ENCODE data around the gene USP48.
"Not testable (repeated sequence)": the region's sequence is repeated elsewhere in the genome, so short reads cannot be mapped to it uniquely, and the experiment has no call there.

USP48 gene

GRCh38 chr1:21634806-21635535 is 148.0 kb downstream of the USP48 start:
- DNase-seq (ENCODE audit: low read depth), result no peak

GRCh38 chr1:21633992-21634805 is 148.8 kb downstream of the USP48 start:
- DNase-seq (ENCODE audit: low read depth), result no peak

GRCh38 chr1:21633141-21633755 is 149.7 kb downstream of the USP48 start:
- no peak for DNase-seq (ENCODE audit: low read depth)

- DNase-seq (ENCODE audit: low read depth), result no peak
These were observed 150.7 kb downstream of the USP48 start for GRCh38 chr1:21631944-21632887.

GRCh38 chr1:21631590-21631943 is 151.4 kb downstream of the USP48 start:
- DNase-seq (ENCODE audit: low read depth), result not testable (repeated sequence)

GRCh38 chr1:21630571-21631343 is 152.2 kb downstream of the USP48 start:
- no peak for DNase-seq (ENCODE audit: low read depth)

- DNase-seq (ENCODE audit: low read depth), result no peak
These were observed 153.0 kb downstream of the USP48 start for GRCh38 chr1:21629971-21630370.

GRCh38 chr1:21628798-21629393 is 154.1 kb downstream of the USP48 start:
- no peak for DNase-seq (ENCODE audit: low read depth)

Data from fibroblast of the conjunctiva (primary cell).